Endodermal cell (in vitro differentiated cells): Measurements from ENCODE around the gene IQCM. TPM values are rescaled to one million over a fixed set of nuclear protein-coding genes. Genes with fewer than 3 reads are reported as not detected.

Experiments used
- DNase-seq: peaks from one replicate; pipeline ENCODE4 v3.0.0-alpha.2; 2017
- H3K27ac ChIP-seq: 2 replicates; pipeline ENCODE4 v1.5.1; 2013; ENCODE audit warnings: mild to moderate bottlenecking, low read depth, low read length, moderate library complexity
- H3K27me3 ChIP-seq: 2 replicates; pipeline ENCODE4 v1.6.1; 2013; ENCODE audit warnings: mild to moderate bottlenecking, low read length, moderate library complexity; ENCODE audit not compliant: insufficient read depth, control insufficient read depth, poor library complexity, severe bottlenecking
- H3K36me3 ChIP-seq: 2 replicates; pipeline ENCODE4 v1.7.0; 2013; ENCODE audit warnings: mild to moderate bottlenecking, low read length, moderate library complexity; ENCODE audit not compliant: control insufficient read depth, insufficient read depth
- H3K4me1 ChIP-seq: one replicate; pipeline ENCODE4 v1.7.0; 2013; ENCODE audit warnings: low read length; ENCODE audit not compliant: control insufficient read depth, insufficient read depth
- H3K4me3 ChIP-seq: 2 replicates; pipeline ENCODE4 v1.5.1; 2013; ENCODE audit warnings: mild to moderate bottlenecking, low read length, moderate library complexity
- H3K9ac ChIP-seq: 2 replicates; pipeline ENCODE4 v1.6.1; 2013; ENCODE audit warnings: mild to moderate bottlenecking, low read length, moderate library complexity; ENCODE audit not compliant: poor library complexity, severe bottlenecking; ENCODE audit errors: extremely low read depth
- H3K9me3 ChIP-seq: 2 replicates; pipeline ENCODE4 v1.6.1; 2013; ENCODE audit warnings: mild to moderate bottlenecking, low read length, moderate library complexity; ENCODE audit not compliant: control insufficient read depth
- H3K27ac Mint-ChIP-seq: 2 replicates; pipeline ENCODE4 v1.8.0; 2020; ENCODE audit warnings: mixed read lengths
- H3K27me3 Mint-ChIP-seq: 2 replicates; pipeline ENCODE4 v1.8.0; 2021; ENCODE audit warnings: mild to moderate bottlenecking, mixed read lengths; ENCODE audit not compliant: insufficient read depth
- H3K36me3 Mint-ChIP-seq: 2 replicates; pipeline ENCODE4 v1.8.0; 2020; ENCODE audit warnings: low read depth, mixed read lengths
- H3K4me1 Mint-ChIP-seq: 2 replicates; pipeline ENCODE4 v1.8.0; 2020; ENCODE audit warnings: mixed read lengths
- H3K4me3 Mint-ChIP-seq: 2 replicates; pipeline ENCODE4 v1.8.0; 2020; ENCODE audit warnings: mild to moderate bottlenecking, moderate library complexity, mixed read lengths
- H3K9me3 Mint-ChIP-seq: 2 replicates; pipeline ENCODE4 v1.8.0; 2020; ENCODE audit warnings: mild to moderate bottlenecking, mixed read lengths
- CTCF ChIP-seq: fragments of 200-600 bp; sonication (generic); conservative IDR thresholded peaks from 2 replicates; pipeline ENCODE4 v1.5.0; 2021; ENCODE audit warnings: antibody characterized with exemption, mild to moderate bottlenecking
- WGBS, 2 experiments: methylation state at CpG; one replicate each; pipeline versions ENCODE4 v1.1.5 to v1.1.7; 2013; ENCODE audit warnings: missing lambda C conversion rate in 2 of 2, mixed read lengths in 1 of 2; ENCODE audit not compliant: insufficient coverage in 1 of 2, insufficient read length in 1 of 2; 5-methylcytosine and 5-hydroxymethylcytosine counted together
- total RNA-seq, 2 donors: library from RNA; stranded (reverse); fragmentation: NEBNext Ultra II Directional in 1 of 2; extraction: Animal tissue kit (Norgen Biotek cat#: 25700) in 1 of 2; gene quantifications; 2 replicates in 1 of 2; 3 replicates in 1 of 2; pipeline ENCODE4 v1.2.1, GENCODE V29; 2021

IQCM gene
- total RNA-seq, 2 donors from 2014 or later, result not detected

- no peaks in the 10 kb centered on the region for H3K36me3 ChIP-seq
- Mint-ChIP-seq H3K4me1 (no peaks in the 10 kb centered on the region), H3K27ac (no peak overlapping the region), H3K27me3 (no peaks in the 10 kb centered on the region), H3K9me3 (no peaks in the 10 kb centered on the region), H3K36me3 (no peaks in the 10 kb centered on the region), H3K4me3 (no peak overlapping the region)
- no peaks in the 10 kb centered on the region for H3K4me1 ChIP-seq
- H3K9me3 ChIP-seq, result no peaks in the 10 kb centered on the region
- H3K9ac ChIP-seq, result no peak overlapping the region
- no peaks in the 10 kb centered on the region for H3K27me3 ChIP-seq
- H3K4me3 ChIP-seq, result no peak overlapping the region
- TF ChIP-seq CTCF, result no peak
- H3K27ac ChIP-seq, result no peak overlapping the region
- DNase-seq, result no peak
These were observed 297.2 kb downstream of the IQCM start for GRCh38 chr4:149518471-149518870.

GRCh38 chr4:149513081-149513480, 302.6 kb downstream of the IQCM start:
- no peak overlapping the region for H3K4me3 Mint-ChIP-seq
- H3K27ac Mint-ChIP-seq, result no peak overlapping the region
- no peak for TF ChIP-seq CTCF
- no peak for DNase-seq
- Histone ChIP-seq H3K36me3 (no peaks in the 10 kb centered on the region), H3K27me3 (no peaks in the 10 kb centered on the region), H3K4me1 (no peaks in the 10 kb centered on the region), H3K9me3 (no peaks in the 10 kb centered on the region), H3K9ac (no peak overlapping the region), H3K4me3 (no peak overlapping the region), H3K27ac (no peak overlapping the region)
- no peaks in the 10 kb centered on the region for H3K4me1 Mint-ChIP-seq
- no peaks in the 10 kb centered on the region for H3K27me3 Mint-ChIP-seq
- H3K9me3 Mint-ChIP-seq, result peaks cover 13% of the 10 kb centered on the region
- H3K36me3 Mint-ChIP-seq, result no peaks in the 10 kb centered on the region

- no peaks in the 10 kb centered on the region for H3K27me3 Mint-ChIP-seq
These were observed 303.1 kb downstream of the IQCM start for GRCh38 chr4:149512501-149512900.

More at GRCh38 chr4:149512501-149512900, 303.1 kb downstream of the IQCM start:
- no peak overlapping the region for H3K27ac Mint-ChIP-seq
- no CpG with 5 or more reads among the region's 1 CpG for WGBS, 2 experiments
- no peak for DNase-seq
- H3K36me3 Mint-ChIP-seq, result no peaks in the 10 kb centered on the region
- no peak overlapping the region for H3K4me3 Mint-ChIP-seq
- no peak overlapping the region for H3K9ac ChIP-seq
- H3K36me3 ChIP-seq, result no peaks in the 10 kb centered on the region
- H3K27me3 ChIP-seq, result no peaks in the 10 kb centered on the region
- no peak for TF ChIP-seq CTCF
- no peaks in the 10 kb centered on the region for H3K9me3 ChIP-seq
- no peaks in the 10 kb centered on the region for H3K4me1 ChIP-seq
- H3K4me3 ChIP-seq, result no peak overlapping the region
- no peaks in the 10 kb centered on the region for H3K4me1 Mint-ChIP-seq
- H3K9me3 Mint-ChIP-seq, result peaks cover 19% of the 10 kb centered on the region
- H3K27ac ChIP-seq, result no peak overlapping the region
